Measurements from ENCODE around the gene HGS. TPM values are rescaled to one million over a fixed set of nuclear protein-coding genes. Genes with fewer than 3 reads are reported as not detected.
"Not testable (repeated sequence)": the region's sequence is repeated elsewhere in the genome, so short reads cannot be mapped to it uniquely, and the experiment has no call there.

HGS gene
- total RNA-seq, 2 donors from 2014 or later = 114 to 130 TPM

DNA sequence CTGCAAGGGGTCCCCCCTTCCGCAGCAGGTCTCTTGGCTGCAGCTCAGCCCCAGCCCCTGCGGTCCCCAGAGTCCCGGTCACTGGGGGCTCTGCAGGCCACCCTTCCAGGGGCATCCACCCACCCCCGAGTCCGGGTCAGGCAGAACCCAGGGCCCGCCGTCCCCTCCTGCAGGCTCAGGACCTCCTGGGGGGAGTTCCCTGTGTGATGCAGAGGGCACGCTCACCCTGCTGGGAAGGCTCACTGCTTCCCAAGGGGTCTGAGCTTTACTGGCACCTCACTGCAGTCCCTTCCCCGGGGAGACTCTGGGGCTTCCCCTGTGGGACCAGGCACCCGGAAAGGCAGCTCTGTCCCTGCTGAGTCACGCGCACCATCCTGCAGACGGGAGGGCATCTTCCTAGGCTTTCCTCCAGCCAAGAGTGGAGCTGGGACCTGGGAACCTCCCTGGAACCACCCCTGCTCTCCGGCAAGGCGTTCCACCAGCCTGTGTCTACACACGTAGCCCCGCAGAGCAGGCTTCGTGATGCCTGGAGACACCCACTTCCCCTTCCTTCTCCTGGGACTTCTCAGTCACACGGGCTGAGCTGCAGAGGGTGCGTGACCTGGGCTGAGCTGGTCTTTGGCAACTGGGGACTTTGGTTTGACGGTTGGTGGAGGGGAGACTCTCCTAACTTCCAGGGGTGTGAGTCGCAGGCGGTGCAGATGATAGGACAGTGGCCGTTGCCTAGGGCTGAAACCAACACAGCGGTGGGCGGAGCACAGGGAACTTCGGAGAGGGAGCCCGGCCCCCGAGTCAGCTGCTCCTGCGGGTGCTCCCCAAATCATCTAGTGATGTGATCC lies 51.7 kb downstream of the HGS start:
- Histone ChIP-seq H3K27me3 (ENCODE audit: control insufficient read depth, insufficient read depth, low read length, poor library complexity, severe bottlenecking) (peaks cover 8% of the 10 kb centered on the region), H3K36me3 (ENCODE audit: control insufficient read depth, insufficient read depth, low read length) (no peaks in the 10 kb centered on the region), H3K27ac (ENCODE audit: low read depth, low read length) (no peak overlapping the region), H3K4me1 (ENCODE audit: control insufficient read depth, insufficient read depth, low read length) (no peaks in the 10 kb centered on the region), H3K9me3 (ENCODE audit: control insufficient read depth, low read length) (no peaks in the 10 kb centered on the region), H3K4me3 (ENCODE audit: low read length) (no peak overlapping the region), H3K9ac (ENCODE audit: extremely low read depth, low read length, poor library complexity, severe bottlenecking) (no peak overlapping the region)
- no peaks in the 10 kb centered on the region for H3K36me3 Mint-ChIP-seq (ENCODE audit: low read depth)
- H3K4me1 Mint-ChIP-seq = peaks cover 2% of the 10 kb centered on the region
- WGBS, 2 experiments (ENCODE audit: insufficient coverage in 1 of 2, insufficient read length in 1 of 2) = 79 to 81% methylated on average over 17 to 30 of the region's 30 CpGs
- DNase-seq = peak; percentile 73
- no peak overlapping the region for H3K27ac Mint-ChIP-seq
- no peaks in the 10 kb centered on the region for H3K9me3 Mint-ChIP-seq
- H3K27me3 Mint-ChIP-seq (ENCODE audit: insufficient read depth) = peaks cover 7% of the 10 kb centered on the region
- TF ChIP-seq, protein P1, sequence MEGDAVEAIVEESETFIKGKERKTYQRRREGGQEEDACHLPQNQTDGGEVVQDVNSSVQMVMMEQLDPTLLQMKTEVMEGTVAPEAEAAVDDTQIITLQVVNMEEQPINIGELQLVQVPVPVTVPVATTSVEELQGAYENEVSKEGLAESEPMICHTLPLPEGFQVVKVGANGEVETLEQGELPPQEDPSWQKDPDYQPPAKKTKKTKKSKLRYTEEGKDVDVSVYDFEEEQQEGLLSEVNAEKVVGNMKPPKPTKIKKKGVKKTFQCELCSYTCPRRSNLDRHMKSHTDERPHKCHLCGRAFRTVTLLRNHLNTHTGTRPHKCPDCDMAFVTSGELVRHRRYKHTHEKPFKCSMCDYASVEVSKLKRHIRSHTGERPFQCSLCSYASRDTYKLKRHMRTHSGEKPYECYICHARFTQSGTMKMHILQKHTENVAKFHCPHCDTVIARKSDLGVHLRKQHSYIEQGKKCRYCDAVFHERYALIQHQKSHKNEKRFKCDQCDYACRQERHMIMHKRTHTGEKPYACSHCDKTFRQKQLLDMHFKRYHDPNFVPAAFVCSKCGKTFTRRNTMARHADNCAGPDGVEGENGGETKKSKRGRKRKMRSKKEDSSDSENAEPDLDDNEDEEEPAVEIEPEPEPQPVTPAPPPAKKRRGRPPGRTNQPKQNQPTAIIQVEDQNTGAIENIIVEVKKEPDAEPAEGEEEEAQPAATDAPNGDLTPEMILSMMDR (conservative IDR thresholded peaks at IDR 0.05) = no peak
- no peak overlapping the region for H3K4me3 Mint-ChIP-seq

DNA sequence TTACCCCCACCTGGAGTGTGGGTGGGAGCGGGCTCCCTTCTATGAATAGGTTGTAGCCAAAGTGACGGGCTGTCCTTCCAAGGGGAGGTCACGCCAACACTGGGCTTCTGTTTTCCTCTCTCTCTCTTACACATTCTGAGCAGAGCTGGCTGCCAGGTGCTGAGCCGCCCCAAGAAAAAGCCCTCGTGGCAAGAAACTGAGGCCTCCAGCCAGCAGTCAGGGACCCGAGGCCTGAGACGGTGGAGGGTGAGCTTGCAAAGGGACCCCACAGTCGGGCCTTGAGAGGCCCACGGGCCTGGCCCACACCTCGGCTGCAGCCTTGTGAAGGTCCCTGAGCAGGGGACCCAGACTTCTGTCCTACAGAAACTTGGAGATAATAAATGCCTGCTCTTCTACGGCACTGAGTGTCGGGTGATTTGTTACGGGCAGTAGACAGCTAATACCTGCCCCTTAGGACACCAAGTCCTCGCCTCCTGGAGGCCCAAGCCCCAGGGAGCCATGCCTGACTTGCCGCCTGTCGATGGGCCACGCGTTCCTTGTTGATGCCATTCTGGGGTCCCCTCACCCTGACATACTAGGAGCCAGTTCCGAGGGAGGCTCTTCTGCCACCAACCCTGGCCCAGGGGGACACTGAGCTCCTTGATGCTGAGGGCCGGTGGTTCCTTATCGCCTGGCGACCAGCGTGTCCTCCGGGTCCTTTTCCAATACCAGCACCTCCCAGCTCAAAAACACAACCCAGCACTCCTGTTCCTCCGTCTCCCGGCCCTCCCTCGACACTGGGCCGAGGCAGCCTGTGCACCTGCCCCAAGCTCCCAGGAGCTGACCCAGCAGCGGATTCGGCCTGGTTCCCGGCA lies 54.4 kb downstream of the HGS start:
- Histone ChIP-seq H3K27me3 (ENCODE audit: control insufficient read depth, insufficient read depth, low read length, poor library complexity, severe bottlenecking) (peaks cover 5% of the 10 kb centered on the region), H3K4me1 (ENCODE audit: control insufficient read depth, insufficient read depth, low read length) (no peaks in the 10 kb centered on the region), H3K36me3 (ENCODE audit: control insufficient read depth, insufficient read depth, low read length) (no peaks in the 10 kb centered on the region), H3K4me3 (ENCODE audit: low read length) (no peak overlapping the region), H3K27ac (ENCODE audit: low read depth, low read length) (no peak overlapping the region), H3K9me3 (ENCODE audit: control insufficient read depth, low read length) (no peaks in the 10 kb centered on the region), H3K9ac (ENCODE audit: extremely low read depth, low read length, poor library complexity, severe bottlenecking) (no peak overlapping the region)
- WGBS, 2 experiments (ENCODE audit: insufficient coverage in 1 of 2, insufficient read length in 1 of 2) = 93 to 96% methylated on average over 15 to 31 of the region's 31 CpGs
- no peak overlapping the region for H3K4me3 Mint-ChIP-seq
- no peak for DNase-seq
- no peaks in the 10 kb centered on the region for H3K9me3 Mint-ChIP-seq
- peaks cover 2% of the 10 kb centered on the region for H3K4me1 Mint-ChIP-seq
- H3K27ac Mint-ChIP-seq = no peak overlapping the region
- TF ChIP-seq, protein P1 (conservative IDR thresholded peaks at IDR 0.05) = no peak
- H3K27me3 Mint-ChIP-seq (ENCODE audit: insufficient read depth) = peaks cover 7% of the 10 kb centered on the region
- no peaks in the 10 kb centered on the region for H3K36me3 Mint-ChIP-seq (ENCODE audit: low read depth)

DNA sequence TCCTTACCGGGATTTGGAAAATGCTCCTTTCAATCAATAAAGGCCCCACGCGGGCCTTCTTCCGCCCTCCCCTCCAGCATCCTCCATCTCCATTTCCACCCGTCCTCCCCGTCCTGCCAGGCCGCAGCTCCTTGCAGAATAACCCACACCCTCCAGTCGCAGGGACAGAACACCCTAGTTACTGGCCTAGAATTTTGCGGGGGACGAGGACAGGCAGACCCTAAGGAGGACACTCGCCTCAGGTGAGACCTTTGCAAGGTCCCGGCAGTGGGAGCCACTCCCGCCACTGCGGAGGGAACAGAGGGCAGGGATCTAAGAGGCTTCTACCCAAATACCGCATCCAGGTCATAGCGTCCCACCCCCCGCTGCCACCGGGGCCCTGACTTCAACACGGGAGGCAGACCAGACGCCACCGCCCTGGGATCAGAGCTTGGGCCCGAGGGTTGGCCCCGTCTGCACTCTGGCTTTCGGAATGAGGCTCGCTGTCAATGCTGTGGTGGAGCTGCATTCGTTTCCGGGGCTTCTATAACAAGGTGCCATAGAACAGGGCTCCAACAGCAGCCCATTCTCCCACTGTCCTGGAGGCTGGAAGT lies 55.1 kb downstream of the HGS start:
- Histone ChIP-seq H3K27me3 (ENCODE audit: control insufficient read depth, insufficient read depth, low read length, poor library complexity, severe bottlenecking) (no peaks in the 10 kb centered on the region), H3K9me3 (ENCODE audit: control insufficient read depth, low read length) (no peaks in the 10 kb centered on the region), H3K36me3 (ENCODE audit: control insufficient read depth, insufficient read depth, low read length) (no peaks in the 10 kb centered on the region), H3K27ac (ENCODE audit: low read depth, low read length) (no peak overlapping the region), H3K4me1 (ENCODE audit: control insufficient read depth, insufficient read depth, low read length) (no peaks in the 10 kb centered on the region), H3K9ac (ENCODE audit: extremely low read depth, low read length, poor library complexity, severe bottlenecking) (no peak overlapping the region), H3K4me3 (ENCODE audit: low read length) (no peak overlapping the region)
- H3K36me3 Mint-ChIP-seq (ENCODE audit: low read depth) = no peaks in the 10 kb centered on the region
- 86 to 89% methylated on average over 13 to 27 of the region's 27 CpGs for WGBS, 2 experiments (ENCODE audit: insufficient coverage in 1 of 2, insufficient read length in 1 of 2)
- DNase-seq = peak; percentile 63
- TF ChIP-seq, protein P1 (conservative IDR thresholded peaks at IDR 0.05) = no peak
- H3K9me3 Mint-ChIP-seq = no peaks in the 10 kb centered on the region
- H3K4me3 Mint-ChIP-seq = no peak overlapping the region
- no peak overlapping the region for H3K27ac Mint-ChIP-seq
- peaks cover 5% of the 10 kb centered on the region for H3K27me3 Mint-ChIP-seq (ENCODE audit: insufficient read depth)
- peaks cover 2% of the 10 kb centered on the region for H3K4me1 Mint-ChIP-seq

DNA sequence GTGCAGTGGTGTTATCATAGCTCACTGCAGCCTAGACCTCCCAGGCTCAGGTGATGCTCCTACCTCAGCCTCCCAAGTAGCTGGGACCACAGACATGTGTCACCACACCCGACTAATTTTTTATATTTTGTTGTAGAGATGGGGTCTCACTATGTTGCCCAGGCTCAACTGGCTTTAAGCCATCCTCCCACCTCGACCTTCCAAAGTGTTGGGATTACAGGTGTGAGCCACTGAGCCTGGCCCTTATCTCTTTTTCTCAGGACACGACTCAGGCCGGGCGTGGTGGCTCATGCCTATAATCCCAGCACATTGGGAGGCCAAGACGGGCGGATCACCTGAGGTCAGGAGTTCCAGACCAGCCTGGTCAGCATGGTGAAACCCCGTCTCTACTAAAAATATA lies 55.8 kb downstream of the HGS start:
- H3K27me3 Mint-ChIP-seq (ENCODE audit: insufficient read depth); H3K27ac Mint-ChIP-seq; H3K4me3 Mint-ChIP-seq; H3K9me3 ChIP-seq (ENCODE audit: control insufficient read depth, low read length); H3K9me3 Mint-ChIP-seq; H3K36me3 Mint-ChIP-seq (ENCODE audit: low read depth); H3K27me3 ChIP-seq (ENCODE audit: control insufficient read depth, insufficient read depth, low read length, poor library complexity, severe bottlenecking); H3K4me1 Mint-ChIP-seq; H3K4me3 ChIP-seq (ENCODE audit: low read length); H3K9ac ChIP-seq (ENCODE audit: extremely low read depth, low read length, poor library complexity, severe bottlenecking); H3K4me1 ChIP-seq (ENCODE audit: control insufficient read depth, insufficient read depth, low read length); H3K27ac ChIP-seq (ENCODE audit: low read depth, low read length); DNase-seq; H3K36me3 ChIP-seq (ENCODE audit: control insufficient read depth, insufficient read depth, low read length): not testable (repeated sequence)
- WGBS, 2 experiments (ENCODE audit: insufficient coverage in 1 of 2, insufficient read length in 1 of 2) = 89 to 94% methylated on average over 3 to 8 of the region's 8 CpGs
